ENCODE data around the gene ME1.

DNA sequence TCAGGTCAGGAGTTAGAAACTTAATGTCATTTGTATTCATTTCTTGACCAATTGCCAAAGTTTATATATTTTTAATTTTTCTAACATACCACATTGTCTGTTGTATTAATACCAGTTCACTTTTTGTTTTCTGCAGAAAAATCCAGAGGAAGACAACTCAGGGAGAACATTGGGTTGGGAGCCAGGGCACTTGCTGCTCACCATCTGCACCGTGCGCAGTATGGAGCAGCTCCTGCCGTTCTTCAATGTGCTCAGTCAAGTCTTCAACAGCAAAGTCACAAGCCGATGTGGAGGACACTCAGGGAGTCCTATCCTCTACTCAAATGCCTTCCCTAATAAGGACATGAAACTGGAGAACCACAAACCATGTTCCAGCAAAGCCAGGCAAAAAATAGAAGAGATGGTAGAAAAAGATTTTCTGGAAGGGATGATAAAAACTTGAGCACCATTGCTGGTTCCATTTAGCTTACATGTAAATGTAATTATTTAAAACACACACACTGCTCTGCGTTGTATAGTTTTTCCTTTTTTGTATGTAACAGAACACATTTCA, 263.0 kb downstream of the ME1 start:
- TF ChIP-seq CTCF (IDR thresholded peaks at IDR 0.05; ENCODE audit: extremely low read depth in 1 of 2, insufficient read depth in 1 of 2, low read depth in 1 of 2, low read length in 2 of 2) (no peak), EZH2 (IDR thresholded peaks at IDR 0.05; ENCODE audit: borderline replicate concordance, low read depth, low read length, severe bottlenecking) (no peak)

All from endothelial cell of umbilical vein (primary cell).